Mesenchymal stem cell (in vitro differentiated cells and primary cell): ENCODE measurements around the gene ROR2.

Experiments used
- DNase-seq: peaks from one replicate; pipeline ENCODE4 v3.0.0-alpha.2; 2013
- H2AFZ ChIP-seq: one replicate; pipeline ENCODE4 v1.6.1; 2013; ENCODE audit warnings: low read depth, mild to moderate bottlenecking, control low read depth, inconsistent platforms, low read length, moderate library complexity
- H2AK5ac ChIP-seq: 2 replicates; pipeline ENCODE4 v1.6.1; 2013; ENCODE audit warnings: low read length, moderate library complexity, mild to moderate bottlenecking, inconsistent platforms; ENCODE audit not compliant: severe bottlenecking
- H2BK120ac ChIP-seq: one replicate; pipeline ENCODE4 v1.6.1; 2013; ENCODE audit warnings: low read depth, mild to moderate bottlenecking, inconsistent platforms, low read length, moderate library complexity
- H2BK12ac ChIP-seq, 2 experiments: one replicate each; pipeline ENCODE4 v1.6.1; 2013; ENCODE audit warnings: inconsistent platforms in 2 of 2, low read length in 2 of 2, mild to moderate bottlenecking in 2 of 2, moderate library complexity in 2 of 2, control low read depth in 1 of 2
- H2BK15ac ChIP-seq: one replicate; pipeline ENCODE4 v1.6.1; 2013; ENCODE audit warnings: mild to moderate bottlenecking, low read depth, inconsistent platforms; ENCODE audit not compliant: poor library complexity, severe bottlenecking
- H2BK5ac ChIP-seq: 2 replicates; pipeline ENCODE4 v1.6.1; 2013; ENCODE audit warnings: low read depth, mild to moderate bottlenecking, low read length, control low read depth, inconsistent platforms; ENCODE audit not compliant: poor library complexity, severe bottlenecking
- H3K14ac ChIP-seq, 2 experiments: one replicate each; pipeline ENCODE4 v1.6.1; 2013; ENCODE audit warnings: inconsistent platforms in 2 of 2, low read length in 2 of 2, control low read depth in 1 of 2, mild to moderate bottlenecking in 1 of 2, moderate library complexity in 1 of 2
- H3K18ac ChIP-seq, 2 experiments: one replicate each; pipeline ENCODE4 v1.6.1; 2013; ENCODE audit warnings: inconsistent platforms in 2 of 2, low read length in 2 of 2, control low read depth in 1 of 2, low read depth in 1 of 2, mild to moderate bottlenecking in 1 of 2
- H3K23ac ChIP-seq, 2 experiments: one replicate each; pipeline ENCODE4 v1.6.1; 2013; ENCODE audit warnings: inconsistent platforms in 2 of 2, low read length in 2 of 2, mild to moderate bottlenecking in 2 of 2, moderate library complexity in 2 of 2, control low read depth in 1 of 2
- H3K27ac ChIP-seq: 2 replicates; pipeline ENCODE4 v1.5.1; 2013; ENCODE audit warnings: mild to moderate bottlenecking, moderate library complexity, low read length, control low read depth, inconsistent platforms; ENCODE audit not compliant: poor library complexity, severe bottlenecking
- H3K27me3 ChIP-seq, 2 experiments: 2 replicates each; pipeline versions ENCODE4 v1.6.1 to v1.7.0; 2013; ENCODE audit warnings: low read length in 2 of 2, mild to moderate bottlenecking in 2 of 2, moderate library complexity in 2 of 2, control low read depth in 1 of 2, inconsistent platforms in 1 of 2; ENCODE audit not compliant: control insufficient read depth in 1 of 2, insufficient read depth in 1 of 2
- H3K36me3 ChIP-seq, 2 experiments: 2 replicates each; pipeline versions ENCODE4 v1.6.1 to v1.7.0; 2013; ENCODE audit warnings: low read length in 2 of 2, control low read depth in 1 of 2, inconsistent platforms in 1 of 2, low read depth in 1 of 2, mild to moderate bottlenecking in 1 of 2; ENCODE audit not compliant: insufficient read depth in 2 of 2, control insufficient read depth in 1 of 2
- H3K4ac ChIP-seq, 2 experiments: one replicate each; pipeline ENCODE4 v1.6.1; 2013; ENCODE audit warnings: inconsistent platforms in 2 of 2, low read length in 2 of 2, mild to moderate bottlenecking in 2 of 2, moderate library complexity in 2 of 2, control low read depth in 1 of 2, low read depth in 1 of 2
- H3K4me1 ChIP-seq: 2 replicates; pipeline ENCODE4 v1.6.1; 2013; ENCODE audit warnings: low read depth, low read length, control low read depth; ENCODE audit not compliant: control insufficient read depth, insufficient read depth
- H3K4me2 ChIP-seq: 2 replicates; pipeline ENCODE4 v1.6.1; 2013; ENCODE audit warnings: low read length, mild to moderate bottlenecking, inconsistent platforms; ENCODE audit not compliant: poor library complexity, severe bottlenecking
- H3K4me3 ChIP-seq, 2 experiments: 2 replicates each; pipeline versions ENCODE4 v1.5.1 to v1.7.0; 2013; ENCODE audit warnings: low read length in 2 of 2, mild to moderate bottlenecking in 2 of 2, control low read depth in 1 of 2, low read depth in 1 of 2; ENCODE audit not compliant: insufficient read depth in 1 of 2
- H3K79me1 ChIP-seq: replicated peaks from 2 replicates; pipeline ENCODE4 v1.6.1; 2013; ENCODE audit warnings: mild to moderate bottlenecking, control low read depth, low read length, inconsistent platforms; ENCODE audit not compliant: poor library complexity, severe bottlenecking
- H3K9ac ChIP-seq: 2 replicates; pipeline ENCODE4 v1.7.0; 2013; ENCODE audit warnings: mild to moderate bottlenecking, low read length, moderate library complexity
- H3K9me3 ChIP-seq: 2 replicates; pipeline ENCODE4 v1.7.0; 2013; ENCODE audit warnings: mild to moderate bottlenecking, low read length; ENCODE audit not compliant: control insufficient read depth
- H4K8ac ChIP-seq: one replicate; pipeline ENCODE4 v1.6.1; 2013; ENCODE audit warnings: inconsistent platforms, mild to moderate bottlenecking, low read length, moderate library complexity
- H4K91ac ChIP-seq: one replicate; pipeline ENCODE4 v1.6.1; 2013; ENCODE audit warnings: mild to moderate bottlenecking, low read length, inconsistent platforms
- WGBS: methylation state at CpG from one replicate; pipeline ENCODE4 v1.1.7; 2013; ENCODE audit warnings: mixed read lengths; 5-methylcytosine and 5-hydroxymethylcytosine counted together

ROR2 gene

GRCh38 chr9:91676046-91676445 is 274.0 kb downstream of the ROR2 start:
- no peak overlapping the region for H2AFZ ChIP-seq
- peaks cover 3% of the 10 kb centered on the region for H3K9me3 ChIP-seq
- H3K27ac ChIP-seq = no peak overlapping the region
- H3K79me1 ChIP-seq = no peaks in the 10 kb centered on the region
- no peak overlapping the region for H2BK12ac ChIP-seq
- no peak overlapping the region for H3K4me2 ChIP-seq
- H3K23ac ChIP-seq = no peak overlapping the region
- no peaks in the 10 kb centered on the region for H3K27me3 ChIP-seq
- H3K18ac ChIP-seq = no peak overlapping the region
- no peak overlapping the region for H2BK120ac ChIP-seq
- no peak overlapping the region for H2BK5ac ChIP-seq
- H2AK5ac ChIP-seq = no peak overlapping the region
- DNase-seq = no peak
- no peaks in the 10 kb centered on the region for H3K36me3 ChIP-seq
- 76% methylated on average over 1 of the region's 1 CpG for WGBS
- H3K4ac ChIP-seq = no peak overlapping the region
- no peak overlapping the region for H3K4me3 ChIP-seq
- H4K91ac ChIP-seq = no peak overlapping the region
- H3K9ac ChIP-seq = no peak overlapping the region
- no peak overlapping the region for H2BK15ac ChIP-seq
- no peak overlapping the region for H3K14ac ChIP-seq
- no peak overlapping the region for H4K8ac ChIP-seq
- H3K4me1 ChIP-seq = peaks cover 4% of the 10 kb centered on the region

GRCh38 chr9:91664663-91665062 is 285.4 kb downstream of the ROR2 start:
- Histone ChIP-seq H2AK5ac (no peak overlapping the region), H3K4me1 (no peaks in the 10 kb centered on the region), H3K27me3 (peaks cover 9 to 11% of the 10 kb centered on the region in 2 experiments), H3K79me1 (no peaks in the 10 kb centered on the region), H4K91ac (no peak overlapping the region), H2BK120ac (no peak overlapping the region), H2AFZ (no peak overlapping the region), H2BK5ac (no peak overlapping the region), H3K14ac (no peak overlapping the region), H3K4ac (no peak overlapping the region), H3K36me3 (no peaks in the 10 kb centered on the region), H3K4me2 (no peak overlapping the region), H2BK15ac (no peak overlapping the region), H3K4me3 (no peak overlapping the region), H2BK12ac (no peak overlapping the region), H3K9ac (no peak overlapping the region), H3K23ac (no peak overlapping the region), H3K27ac (no peak overlapping the region), H4K8ac (no peak overlapping the region), H3K18ac (no peak overlapping the region), H3K9me3 (no peaks in the 10 kb centered on the region)
- WGBS = 89% methylated on average over 6 of the region's 8 CpGs
- DNase-seq = no peak

DNA sequence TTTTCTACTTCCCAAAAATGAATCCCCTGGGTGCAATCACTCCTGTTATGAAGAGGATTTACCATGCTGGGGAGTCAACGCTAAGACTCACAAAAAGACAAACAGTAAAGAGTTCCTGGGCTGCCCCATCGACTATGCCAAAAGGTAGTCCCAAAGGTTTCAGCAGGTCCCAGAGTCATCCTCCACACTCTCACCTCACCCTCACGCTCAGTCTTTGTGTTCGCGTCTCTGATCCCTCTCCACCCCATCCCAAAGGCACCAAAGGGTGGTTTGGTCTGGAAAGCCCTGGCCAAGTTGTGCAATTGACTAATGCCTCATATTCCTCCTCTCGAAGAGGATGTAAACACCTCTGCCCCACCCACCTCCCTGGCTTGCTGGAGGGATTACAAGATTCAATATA is 286.2 kb downstream of the ROR2 start:
- no peak overlapping the region for H2AK5ac ChIP-seq
- no peak overlapping the region for H3K23ac ChIP-seq
- no peak overlapping the region for H2AFZ ChIP-seq
- H2BK120ac ChIP-seq = no peak overlapping the region
- no peak overlapping the region for H2BK12ac ChIP-seq
- H3K4ac ChIP-seq = no peak overlapping the region
- no peaks in the 10 kb centered on the region for H3K36me3 ChIP-seq
- no peak overlapping the region for H2BK5ac ChIP-seq
- no peak overlapping the region for H3K27ac ChIP-seq
- H3K4me3 ChIP-seq = no peak overlapping the region
- H2BK15ac ChIP-seq = no peak overlapping the region
- no peak overlapping the region for H3K9ac ChIP-seq
- H3K9me3 ChIP-seq = no peaks in the 10 kb centered on the region
- H3K4me2 ChIP-seq = no peak overlapping the region
- no peak overlapping the region for H4K8ac ChIP-seq
- H3K27me3 ChIP-seq = peaks cover 9 to 11% of the 10 kb centered on the region in 2 experiments
- no peak for DNase-seq
- H3K14ac ChIP-seq = no peak overlapping the region
- 94% methylated on average over 5 of the region's 6 CpGs for WGBS
- H3K79me1 ChIP-seq = no peaks in the 10 kb centered on the region
- H3K18ac ChIP-seq = no peak overlapping the region
- no peaks in the 10 kb centered on the region for H3K4me1 ChIP-seq
- no peak overlapping the region for H4K91ac ChIP-seq

- Histone ChIP-seq H3K4me1 (no peaks in the 10 kb centered on the region), H3K9ac (no peak overlapping the region), H3K27ac (no peak overlapping the region), H3K4me3 (no peak overlapping the region), H2AK5ac (no peak overlapping the region), H4K91ac (no peak overlapping the region), H3K79me1 (no peaks in the 10 kb centered on the region), H3K4ac (no peak overlapping the region), H3K18ac (no peak overlapping the region), H2BK15ac (no peak overlapping the region), H4K8ac (no peak overlapping the region), H2BK12ac (no peak overlapping the region), H3K23ac (no peak overlapping the region), H2AFZ (no peak overlapping the region), H3K9me3 (no peaks in the 10 kb centered on the region), H3K36me3 (no peaks in the 10 kb centered on the region), H3K4me2 (no peak overlapping the region), H3K14ac (no peak overlapping the region), H2BK5ac (no peak overlapping the region), H2BK120ac (no peak overlapping the region), H3K27me3 (peaks cover 9 to 11% of the 10 kb centered on the region in 2 experiments)
- DNase-seq = no peak
- 98% methylated on average over 2 of the region's 3 CpGs for WGBS
Observed at GRCh38 chr9:91661451-91661850, 288.6 kb downstream of the ROR2 start.
